ENCODE data around the gene SMO. TPM values are rescaled to one million over a fixed set of nuclear protein-coding genes. Genes with fewer than 3 reads are reported as not detected.
A peak's percentile ranks its signal among the peaks of the same experiment; 100 is the strongest.
"Not testable (repeated sequence)": the region's sequence is repeated elsewhere in the genome, so short reads cannot be mapped to it uniquely, and the experiment has no call there.

SMO gene
- total RNA-seq, 1 donor from 2014 or later = 46.0 TPM

DNA sequence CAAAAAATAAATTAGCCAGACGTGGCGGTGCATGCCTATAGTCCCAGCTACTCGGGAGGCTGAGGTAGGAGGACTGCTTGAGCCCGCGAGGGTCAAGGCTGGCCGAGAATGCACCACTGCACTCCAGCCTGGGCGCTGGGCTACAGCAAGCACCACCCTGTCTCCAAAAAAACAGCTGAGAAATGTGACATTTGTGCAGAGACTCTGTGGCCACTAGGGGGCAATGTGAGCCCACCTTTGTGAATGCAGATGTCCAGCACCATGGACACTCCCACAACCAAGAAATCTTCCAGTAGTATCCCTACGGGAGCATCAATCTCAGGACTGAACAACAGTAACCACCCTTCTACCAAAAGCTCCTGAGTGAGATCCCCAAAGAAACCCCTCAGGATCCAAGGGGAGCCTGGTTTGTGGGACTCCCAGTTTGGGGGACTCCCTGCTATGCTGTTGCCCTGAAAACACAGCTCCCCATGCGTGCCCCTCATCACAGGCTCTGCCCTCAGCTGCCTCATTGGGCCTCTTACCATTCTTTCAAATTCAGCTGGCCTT, 30.2 kb downstream of the SMO start:
- Histone ChIP-seq H3F3A (ENCODE audit: low read depth) (peaks cover 10% of the 10 kb centered on the region), H3K27ac (no peak overlapping the region), H3K27me3 (no peaks in the 10 kb centered on the region), H3K79me2 (ENCODE audit: low read depth) (no peaks in the 10 kb centered on the region), H4K20me1 (ENCODE audit: low read depth) (no peaks in the 10 kb centered on the region), H3K4me1 (peaks cover 3% of the 10 kb centered on the region), H3K4me3 (no peak overlapping the region), H3K4me2 (no peak overlapping the region), H2AFZ (replicated peaks) (peak overlapping the region; percentile 58), H3K36me3 (no peaks in the 10 kb centered on the region), H3K9me3 (ENCODE audit: low read depth) (no peaks in the 10 kb centered on the region), H3K9ac (no peak overlapping the region)
- H3K27ac Mint-ChIP-seq = no peak overlapping the region
- peaks cover 20% of the 10 kb centered on the region for H3K4me1 Mint-ChIP-seq
- peaks cover 6% of the 10 kb centered on the region for H3K27me3 Mint-ChIP-seq (ENCODE audit: insufficient read depth, low read depth)
- TF ChIP-seq, protein P1, sequence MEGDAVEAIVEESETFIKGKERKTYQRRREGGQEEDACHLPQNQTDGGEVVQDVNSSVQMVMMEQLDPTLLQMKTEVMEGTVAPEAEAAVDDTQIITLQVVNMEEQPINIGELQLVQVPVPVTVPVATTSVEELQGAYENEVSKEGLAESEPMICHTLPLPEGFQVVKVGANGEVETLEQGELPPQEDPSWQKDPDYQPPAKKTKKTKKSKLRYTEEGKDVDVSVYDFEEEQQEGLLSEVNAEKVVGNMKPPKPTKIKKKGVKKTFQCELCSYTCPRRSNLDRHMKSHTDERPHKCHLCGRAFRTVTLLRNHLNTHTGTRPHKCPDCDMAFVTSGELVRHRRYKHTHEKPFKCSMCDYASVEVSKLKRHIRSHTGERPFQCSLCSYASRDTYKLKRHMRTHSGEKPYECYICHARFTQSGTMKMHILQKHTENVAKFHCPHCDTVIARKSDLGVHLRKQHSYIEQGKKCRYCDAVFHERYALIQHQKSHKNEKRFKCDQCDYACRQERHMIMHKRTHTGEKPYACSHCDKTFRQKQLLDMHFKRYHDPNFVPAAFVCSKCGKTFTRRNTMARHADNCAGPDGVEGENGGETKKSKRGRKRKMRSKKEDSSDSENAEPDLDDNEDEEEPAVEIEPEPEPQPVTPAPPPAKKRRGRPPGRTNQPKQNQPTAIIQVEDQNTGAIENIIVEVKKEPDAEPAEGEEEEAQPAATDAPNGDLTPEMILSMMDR (IDR thresholded peaks at IDR 0.05) = peak; percentile 95
- TF ChIP-seq EZH2phosphoT487 (IDR thresholded peaks at IDR 0.05) = no peak
- DNase-seq (ENCODE audit: low spot score) = peak; percentile 94
- H3K9me3 Mint-ChIP-seq = peaks cover 7% of the 10 kb centered on the region
- peaks cover 17% of the 10 kb centered on the region for H3K36me3 Mint-ChIP-seq
- H3K4me3 Mint-ChIP-seq = no peak overlapping the region

DNA sequence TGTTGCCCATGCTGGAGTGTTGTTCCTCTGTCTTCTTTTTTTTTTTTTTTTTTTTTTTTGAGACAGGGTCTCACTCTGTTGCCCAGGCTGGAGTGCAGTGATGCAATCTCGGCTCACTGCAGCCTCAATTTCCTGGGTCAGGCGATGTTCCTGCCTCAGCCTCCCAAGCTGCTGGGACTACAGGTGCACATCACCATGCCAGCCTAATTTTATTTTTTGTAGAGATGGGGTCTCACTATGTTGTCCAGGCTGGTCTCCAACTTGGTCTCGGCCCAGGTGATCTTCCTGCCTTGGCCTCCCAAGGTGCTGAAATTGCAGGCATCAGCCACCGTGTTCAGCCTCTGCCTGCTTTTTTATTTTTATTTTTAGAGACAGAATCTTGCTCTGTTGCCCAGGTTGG, 30.7 kb downstream of the SMO start:
- H3K27me3 Mint-ChIP-seq (ENCODE audit: insufficient read depth, low read depth); H3K4me1 ChIP-seq; H3K27ac ChIP-seq; H3K4me3 Mint-ChIP-seq; H3K27me3 ChIP-seq; H3K4me3 ChIP-seq; H3K9me3 ChIP-seq (ENCODE audit: low read depth); H3K27ac Mint-ChIP-seq; H3K9ac ChIP-seq; DNase-seq (ENCODE audit: low spot score); H3K4me2 ChIP-seq; H3K36me3 ChIP-seq; H3K79me2 ChIP-seq (ENCODE audit: low read depth); H2AFZ ChIP-seq (replicated peaks); H3K9me3 Mint-ChIP-seq; H4K20me1 ChIP-seq (ENCODE audit: low read depth): not testable (repeated sequence)
- Mint-ChIP-seq H3K4me1 (peaks cover 18% of the 10 kb centered on the region), H3K36me3 (peaks cover 12% of the 10 kb centered on the region)
- H3F3A ChIP-seq (ENCODE audit: low read depth) = peaks cover 11% of the 10 kb centered on the region

DNA sequence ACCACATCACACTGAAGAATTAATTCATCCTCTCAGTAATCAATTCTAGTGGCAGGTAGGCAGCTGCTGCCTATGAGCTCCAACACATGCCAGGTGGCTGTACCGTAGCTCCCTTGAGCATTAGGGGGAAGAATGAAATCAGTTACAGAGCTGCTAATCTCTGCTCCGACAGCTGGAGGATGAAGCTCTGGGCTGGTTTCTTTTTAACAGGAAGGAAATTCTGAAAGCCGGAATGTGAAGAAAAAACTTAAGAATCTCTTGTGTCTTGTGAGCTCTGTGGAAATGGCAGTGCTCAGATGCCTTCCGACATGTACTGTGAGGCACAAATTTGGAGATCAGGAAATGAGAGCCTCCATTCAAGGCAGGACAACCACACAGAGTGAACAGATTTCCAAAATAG, 33.6 kb downstream of the SMO start:
- Histone ChIP-seq H3K9me3 (ENCODE audit: low read depth) (no peaks in the 10 kb centered on the region), H3K27ac (no peak overlapping the region), H3K27me3 (no peaks in the 10 kb centered on the region), H3K9ac (no peak overlapping the region), H3K4me3 (no peak overlapping the region), H3K79me2 (ENCODE audit: low read depth) (peaks cover 18% of the 10 kb centered on the region), H3K4me1 (peaks cover 14% of the 10 kb centered on the region), H3K4me2 (no peak overlapping the region), H2AFZ (replicated peaks) (no peak overlapping the region), H3K36me3 (no peaks in the 10 kb centered on the region), H4K20me1 (ENCODE audit: low read depth) (peaks cover 4% of the 10 kb centered on the region), H3F3A (ENCODE audit: low read depth) (peaks cover 32% of the 10 kb centered on the region)
- Mint-ChIP-seq H3K4me3 (no peak overlapping the region), H3K27me3 (ENCODE audit: insufficient read depth, low read depth) (peaks cover 9% of the 10 kb centered on the region), H3K4me1 (peaks cover 28% of the 10 kb centered on the region), H3K9me3 (no peaks in the 10 kb centered on the region), H3K27ac (peak overlapping the region; percentile 83), H3K36me3 (peaks cover 4% of the 10 kb centered on the region)
- TF ChIP-seq EZH2 (IDR thresholded peaks at IDR 0.05) (no peak), EZH2phosphoT487 (IDR thresholded peaks at IDR 0.05) (no peak)
- TF ChIP-seq, protein P1 (IDR thresholded peaks at IDR 0.05) = no peak
- no peak for DNase-seq (ENCODE audit: low spot score)

DNA sequence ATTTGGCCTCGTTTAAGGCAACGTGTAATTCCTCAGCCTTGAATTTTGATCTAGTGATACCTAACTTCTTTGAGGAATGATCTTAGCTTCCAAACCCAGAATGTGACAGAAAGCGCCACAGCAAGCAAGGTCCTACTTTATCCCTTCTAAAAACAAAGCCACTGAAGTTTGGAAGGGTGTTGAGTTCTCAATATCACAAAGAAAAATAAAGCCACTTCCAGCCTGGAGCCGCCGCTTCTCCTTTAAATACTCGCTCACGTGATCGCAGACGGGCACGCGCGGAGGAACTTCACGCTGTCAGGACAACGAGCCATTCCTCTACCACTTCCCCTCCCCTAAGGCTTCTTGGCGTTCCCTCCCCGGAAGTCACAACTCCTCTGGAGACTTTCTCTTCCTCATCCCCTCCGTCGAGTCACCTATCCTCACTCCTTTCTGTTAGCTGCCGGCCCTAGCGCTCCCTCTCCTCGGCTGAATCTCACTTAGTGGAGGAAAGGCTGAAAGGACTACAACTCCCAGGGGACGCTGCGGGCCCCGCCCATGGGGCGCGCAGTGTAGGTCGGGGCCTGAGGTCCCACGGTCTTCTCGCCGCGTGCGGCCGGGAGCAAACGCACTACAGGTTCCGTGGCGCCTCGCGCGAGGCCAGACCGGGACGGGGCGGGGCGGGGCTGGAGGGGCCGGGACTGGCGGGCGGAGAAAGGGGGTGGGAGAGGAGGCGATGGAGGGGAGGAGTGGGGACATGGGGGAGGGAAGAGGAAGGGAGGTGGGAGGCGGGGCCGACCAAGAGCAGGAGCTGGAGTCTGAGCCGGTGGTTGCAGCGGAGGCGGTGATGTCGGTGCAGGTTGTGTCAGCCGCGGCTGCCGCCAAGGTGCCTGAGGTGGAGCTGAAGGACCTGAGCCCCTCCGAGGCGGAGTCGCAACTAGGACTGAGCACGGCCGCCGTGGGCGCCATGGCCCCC, 36.1 kb downstream of the SMO start, which contains the start of gene AHCYL2:
Gene AHCYL2 (plus strand): TSS at position 780 of the 955 bp plus-strand sequence.
- H3K4me1 ChIP-seq = peaks cover 13% of the 10 kb centered on the region
- H3K9me3 ChIP-seq (ENCODE audit: low read depth) = no peaks in the 10 kb centered on the region
- H3K9ac ChIP-seq = peak within 1 kb of the TSS; percentile 14
- H3K27ac Mint-ChIP-seq = peak within 1 kb of the TSS; percentile 90
- TF ChIP-seq, protein P1 (IDR thresholded peaks at IDR 0.05) = no peak
- TF ChIP-seq EZH2phosphoT487 (IDR thresholded peaks at IDR 0.05) (no peak), EZH2 (IDR thresholded peaks at IDR 0.05) (no peak)
- H3K36me3 ChIP-seq = no peaks in the 10 kb centered on the region
- DNase-seq (ENCODE audit: low spot score) = peak; percentile 99
- H3K4me3 Mint-ChIP-seq = peak within 1 kb of the TSS; percentile 94
- peaks cover 6% of the 10 kb centered on the region for H3K27me3 Mint-ChIP-seq (ENCODE audit: insufficient read depth, low read depth)
- peaks cover 1% of the 10 kb centered on the region for H3K36me3 Mint-ChIP-seq
- peaks cover 25% of the 10 kb centered on the region for H4K20me1 ChIP-seq (ENCODE audit: low read depth)
- H2AFZ ChIP-seq (replicated peaks) = peak within 1 kb of the TSS; percentile 74
- no peaks in the 10 kb centered on the region for H3K27me3 ChIP-seq
- H3K79me2 ChIP-seq (ENCODE audit: low read depth) = peaks cover 43% of the 10 kb centered on the region
- H3K9me3 Mint-ChIP-seq = no peaks in the 10 kb centered on the region
- peak within 1 kb of the TSS; percentile 27 for H3K27ac ChIP-seq
- peak within 1 kb of the TSS; percentile 75 for H3K4me3 ChIP-seq
- peak within 1 kb of the TSS; percentile 89 for H3K4me2 ChIP-seq
- H3K4me1 Mint-ChIP-seq = peaks cover 36% of the 10 kb centered on the region
- peaks cover 32% of the 10 kb centered on the region for H3F3A ChIP-seq (ENCODE audit: low read depth)

Measured in neural progenitor cell (in vitro differentiated cells).